HG02623 (cell line): ENCODE data around the gene LMF2.

Source experiments
- ATAC-seq: cut with Tn5 transposase; IDR thresholded peaks from one replicate; pipeline ENCODE4 v1.9.1; 2021; ENCODE audit warnings: moderate library complexity; ENCODE audit not compliant: unreplicated experiment

LMF2 gene

DNA sequence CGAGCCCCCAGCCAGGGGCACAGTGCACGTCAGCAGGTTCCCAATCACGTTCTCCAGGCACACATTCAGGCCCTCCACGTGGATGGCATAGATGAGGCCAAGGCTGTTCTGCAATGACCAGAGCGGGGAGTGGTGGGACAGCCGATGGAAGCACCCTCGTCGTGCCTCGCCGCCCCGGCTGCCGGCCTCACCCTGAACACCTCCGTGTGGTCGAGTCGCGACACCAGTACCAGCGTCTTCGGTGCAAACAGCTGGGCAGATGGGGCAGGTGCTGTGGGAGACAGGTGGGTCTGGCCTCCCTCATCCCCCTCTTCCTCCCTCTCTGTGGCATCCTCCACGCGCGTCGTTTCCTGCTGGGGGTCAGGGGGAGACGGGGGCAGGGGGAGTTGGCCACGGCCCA lies 40.2 kb downstream of the LMF2 start:
- ATAC-seq, result no peak

DNA sequence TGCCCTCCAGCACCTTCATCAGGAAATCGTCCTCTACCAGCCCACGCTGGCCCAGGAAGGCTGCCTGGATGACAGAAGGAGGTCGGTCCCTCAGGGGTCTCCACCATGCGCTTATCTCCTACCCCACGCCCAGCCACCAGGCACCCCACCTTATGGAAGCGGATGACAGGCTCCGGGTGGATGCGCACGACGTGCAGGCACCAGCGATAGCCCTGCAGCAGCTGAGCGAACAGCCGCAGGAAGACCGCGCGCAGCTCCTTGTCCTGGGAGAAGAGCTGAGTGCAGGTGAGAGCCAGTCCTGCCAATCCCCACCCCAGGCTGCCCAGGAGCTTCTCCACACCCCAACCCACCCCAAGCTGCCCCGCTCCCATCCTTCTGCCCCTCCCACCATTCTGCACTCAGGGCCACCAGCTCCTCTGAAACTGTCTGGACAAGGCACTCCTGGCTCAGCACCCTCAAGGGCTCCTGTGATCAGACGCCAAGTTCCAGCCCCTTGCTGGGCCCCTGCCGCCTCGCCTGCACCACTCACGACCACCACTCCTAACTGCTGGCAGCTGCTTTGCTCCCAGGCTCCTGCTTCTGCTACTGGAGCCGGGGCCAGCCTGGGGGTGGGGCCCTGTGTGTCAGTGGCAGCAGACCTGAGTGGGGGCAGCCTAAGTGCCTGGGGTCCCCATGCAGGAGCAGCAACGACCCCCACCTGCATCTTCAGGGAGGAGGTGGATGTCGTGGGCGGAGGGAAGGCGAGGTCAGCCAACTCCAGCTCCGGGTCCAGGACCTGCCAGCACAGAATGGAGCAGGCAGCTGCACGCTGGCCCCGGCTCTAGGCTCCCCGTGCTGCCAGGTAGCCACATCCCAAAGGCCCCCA lies 42.2 kb downstream of the LMF2 start:
- ATAC-seq, result no peak

DNA sequence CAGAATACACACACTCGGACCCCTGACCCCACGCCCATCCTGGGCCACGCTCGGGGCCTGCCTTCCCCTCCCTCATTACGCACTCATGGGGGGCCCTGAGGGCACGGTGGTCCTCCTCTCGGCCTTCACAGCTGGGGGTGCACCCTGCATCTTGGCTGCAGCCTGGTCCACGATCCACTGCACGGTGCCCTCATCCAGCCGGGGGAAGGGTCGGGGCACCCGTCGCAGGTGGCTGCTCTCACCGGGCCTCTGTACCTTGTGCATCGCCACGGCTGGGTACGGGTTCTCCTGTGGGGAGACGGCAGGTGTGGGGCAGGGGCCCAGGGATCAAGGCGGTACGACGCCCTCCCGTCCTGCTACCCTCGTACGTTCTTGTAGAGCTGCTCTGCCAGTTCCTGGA lies 43.1 kb downstream of the LMF2 start:
- no peak for ATAC-seq

DNA sequence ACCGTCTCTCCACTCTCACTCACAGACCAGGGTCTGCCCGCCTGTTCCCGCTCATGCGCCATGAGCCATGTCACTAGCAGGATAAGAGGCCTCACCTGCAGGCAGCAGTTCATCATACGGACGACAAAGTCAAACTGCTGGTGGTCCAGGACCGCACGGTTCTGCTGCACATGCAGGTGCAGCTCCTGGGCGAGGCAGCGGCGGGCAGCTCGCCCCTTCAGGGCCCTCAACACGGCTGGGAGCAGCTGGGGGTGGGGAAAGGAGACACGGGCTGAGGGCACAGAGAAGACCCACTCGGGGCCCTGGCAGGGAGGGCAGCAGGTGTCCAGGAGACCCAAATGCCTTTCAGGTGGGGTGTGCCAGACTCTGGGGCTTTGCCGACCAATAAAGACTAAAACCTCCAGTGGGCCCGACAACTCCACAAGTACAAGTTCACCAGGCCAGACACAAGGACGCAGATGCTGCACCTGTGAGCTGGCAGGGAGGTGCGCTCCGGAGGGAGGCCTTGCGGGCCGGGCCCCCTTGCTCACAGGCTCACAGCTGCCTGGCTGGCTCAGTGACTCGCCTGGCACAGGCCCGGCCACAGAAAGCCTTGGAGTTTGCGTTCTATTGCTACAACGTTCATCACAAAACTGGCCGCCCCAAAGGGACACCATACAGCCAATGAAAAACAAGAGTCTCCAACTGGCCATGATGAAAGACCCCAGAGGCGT lies 44.2 kb downstream of the LMF2 start:
- ATAC-seq, result no peak

- ATAC-seq, result no peak
These were observed 45.4 kb downstream of the LMF2 start for GRCh38 chr22:50461979-50462540.

DNA sequence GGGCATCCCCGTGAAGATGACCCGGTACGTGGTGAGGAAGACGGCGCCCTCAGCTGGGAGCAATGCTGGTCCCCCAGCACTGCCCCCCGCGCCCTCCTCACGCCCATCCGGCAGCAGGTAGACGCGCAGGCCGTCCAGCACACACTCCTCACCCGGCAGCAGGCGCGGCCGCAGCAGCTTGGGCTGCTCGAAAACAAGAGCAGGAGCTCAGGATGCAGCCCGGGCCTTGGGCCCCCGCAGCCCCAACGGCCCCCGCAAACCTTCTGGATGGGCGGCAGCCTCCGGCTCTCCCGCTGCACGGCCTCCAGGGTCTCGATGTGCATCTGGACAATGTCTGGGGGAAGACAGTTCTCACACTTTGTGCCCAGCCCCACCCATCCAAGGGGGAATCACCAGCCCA lies 46.0 kb downstream of the LMF2 start:
- no peak for ATAC-seq

- no peak for ATAC-seq
These were observed 46.6 kb downstream of the LMF2 start for GRCh38 chr22:50460938-50461337.

DNA sequence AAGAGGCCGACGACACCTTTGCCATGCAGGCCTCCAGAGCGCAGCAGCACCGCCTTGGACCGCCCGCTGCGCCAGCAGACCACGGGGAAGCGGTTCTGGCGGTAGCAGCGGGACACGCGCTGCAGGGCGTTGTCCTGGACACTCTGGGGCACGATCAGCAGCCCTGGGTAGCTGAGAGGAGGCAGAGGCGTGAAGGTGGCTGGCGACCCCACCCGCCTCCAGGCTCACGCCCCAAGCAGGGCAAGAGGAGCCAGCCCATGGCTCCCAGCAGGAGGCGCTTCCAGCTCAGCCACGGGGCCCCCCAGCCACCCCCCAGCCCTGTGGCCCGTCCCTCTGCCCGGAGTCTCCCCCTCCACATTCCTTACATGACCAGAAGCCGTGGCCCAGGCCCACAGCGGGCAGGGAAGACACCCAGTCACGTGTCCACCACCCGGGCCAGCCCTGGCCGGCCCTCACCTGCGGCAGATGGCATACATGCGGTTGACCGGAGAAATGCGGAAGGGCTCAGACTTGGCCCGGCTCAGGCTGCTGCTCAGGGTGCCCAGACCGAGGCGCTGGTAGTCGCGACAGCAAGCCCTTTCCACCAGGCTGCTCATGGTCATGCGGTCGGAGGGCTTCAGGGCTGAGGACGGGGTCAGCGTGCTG lies 47.9 kb downstream of the LMF2 start:
- no peak for ATAC-seq

DNA sequence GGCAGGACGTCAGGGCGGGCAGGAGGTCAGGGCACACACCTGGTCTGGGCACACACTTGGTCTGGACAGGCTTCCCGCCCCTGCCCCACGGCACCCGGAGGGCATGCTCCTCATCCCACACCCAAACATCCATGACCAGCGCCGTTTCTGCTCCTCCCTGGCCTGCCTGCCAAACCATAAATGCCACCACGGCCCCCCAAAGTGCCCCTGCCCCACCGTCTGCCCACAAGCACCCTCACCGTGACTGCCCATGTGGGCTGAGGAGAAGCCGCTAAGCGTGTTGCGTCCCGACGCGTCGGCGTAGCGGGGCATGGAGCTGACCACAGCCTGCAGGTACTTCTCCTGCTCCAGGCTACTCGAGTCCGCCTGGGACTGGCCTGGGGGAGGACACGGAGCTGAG lies 48.5 kb downstream of the LMF2 start:
- ATAC-seq, result no peak

DNA sequence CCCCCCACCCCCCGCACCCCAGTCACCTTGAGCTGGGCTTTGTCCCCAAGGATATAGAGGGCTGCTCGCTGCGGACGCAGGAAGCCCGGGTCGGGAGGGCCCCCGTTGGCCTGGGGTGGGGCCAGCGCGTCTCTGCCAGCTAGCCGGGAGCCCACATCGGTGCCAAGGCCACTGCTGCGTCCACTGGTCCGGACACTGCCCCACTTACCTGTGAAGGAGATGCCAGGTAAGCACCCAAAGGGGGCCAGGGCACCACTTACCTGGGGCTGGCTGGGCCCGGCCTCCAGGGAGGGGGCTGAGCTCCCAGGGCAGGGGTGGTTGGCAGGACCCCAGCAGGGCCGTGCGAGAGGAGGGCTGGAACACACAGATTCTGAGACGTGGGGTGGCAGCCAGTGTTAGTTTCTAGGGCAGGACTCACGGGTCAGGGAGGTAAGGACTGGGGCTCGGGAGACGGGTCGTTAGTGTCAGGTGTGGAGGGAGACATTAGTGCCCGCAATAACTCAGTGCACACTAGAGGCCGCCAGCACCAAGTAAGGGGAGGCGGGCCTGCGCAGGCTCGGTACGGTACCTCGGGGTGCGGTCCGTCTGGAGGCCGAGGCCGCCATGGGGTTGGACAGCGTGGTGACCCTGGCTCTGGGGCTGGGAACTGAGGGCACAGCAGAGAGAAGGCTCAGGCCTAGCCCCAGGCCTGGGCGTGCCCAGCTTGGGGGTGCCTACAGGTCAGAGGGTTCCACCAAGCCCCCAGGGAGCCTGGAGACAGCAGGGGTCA lies 50.9 kb downstream of the LMF2 start:
- no peak for ATAC-seq

- ATAC-seq, result no peak
These were observed 51.5 kb downstream of the LMF2 start for GRCh38 chr22:50456026-50456425.

DNA sequence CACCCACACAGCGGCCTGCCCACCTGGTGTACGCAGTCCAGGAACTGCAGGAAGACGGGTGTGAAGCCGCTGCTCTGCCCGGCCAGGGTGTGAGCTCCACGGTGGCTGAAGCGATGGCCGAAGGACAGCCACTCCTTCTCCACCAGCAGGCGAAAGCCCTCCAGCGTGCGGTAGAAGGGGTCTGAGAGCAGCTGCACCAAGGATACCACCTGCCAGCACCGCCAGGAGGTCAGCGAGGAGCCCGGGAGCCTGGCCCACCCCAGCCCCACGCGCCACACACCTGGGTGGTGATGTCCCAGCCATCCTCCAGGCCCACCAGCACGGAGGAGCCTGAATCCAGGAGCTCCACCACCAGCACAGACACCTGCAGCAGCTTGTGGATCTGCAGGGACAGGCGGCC lies 52.3 kb downstream of the LMF2 start:
- no peak for ATAC-seq

GRCh38 chr22:50454556-50455075 lies 52.9 kb downstream of the LMF2 start:
- no peak for ATAC-seq
